Stimulated activated CD4-positive, alpha-beta T cell treated with anti-CD3 and anti-CD28 coated beads, Interleukin-15, amount 100 ng/mL, for 24 hours (primary cell): ENCODE measurements around the gene NDUFAF3.

ENCODE experiments used
- DNase-seq: peaks from one replicate; pipeline ENCODE4 v3.0.0-alpha.2; 2020

Gene NDUFAF3

GRCh38 chr3:49019941-49020329 is 2.0 kb upstream of the NDUFAF3 start:
- DNase-seq, result no peak

GRCh38 chr3:49020330-49021212 is 1.4 kb upstream of the NDUFAF3 start:
- peak; percentile 57 for DNase-seq

- peak; percentile 100 for DNase-seq
Measured at GRCh38 chr3:49021213-49021812, 608 bp upstream of the NDUFAF3 start.

GRCh38 chr3:49022688-49023171 is 809 bp downstream of the NDUFAF3 start:
- DNase-seq, result no peak

GRCh38 chr3:49023775-49024174 is 1.9 kb downstream of the NDUFAF3 start:
- DNase-seq, result no peak

- no peak for DNase-seq
Measured at GRCh38 chr3:49024449-49024848, 2.5 kb downstream of the NDUFAF3 start.

- no peak for DNase-seq
Measured at GRCh38 chr3:49025005-49025792, 3.3 kb downstream of the NDUFAF3 start.

- DNase-seq, result no peak
Measured at GRCh38 chr3:49025793-49026520, 4.0 kb downstream of the NDUFAF3 start.

- DNase-seq, result no peak
Measured at GRCh38 chr3:49026536-49026935, 4.6 kb downstream of the NDUFAF3 start.

- DNase-seq, result no peak
Measured at GRCh38 chr3:49027634-49028033, 5.7 kb downstream of the NDUFAF3 start.

GRCh38 chr3:49028298-49028672 is 6.4 kb downstream of the NDUFAF3 start:
- DNase-seq, result no peak

GRCh38 chr3:49028673-49029562 is 7.0 kb downstream of the NDUFAF3 start, which contains the start of gene IMPDH2:
TSS of gene IMPDH2 (minus strand) at chr3:49029398. CDS start at chr3:49029350, 48 bp downstream.
- peak; percentile 93 for DNase-seq

- no peak for DNase-seq
Measured at GRCh38 chr3:49029563-49029884, 7.6 kb downstream of the NDUFAF3 start.

- no peak for DNase-seq
Measured at GRCh38 chr3:49030321-49030720, 8.4 kb downstream of the NDUFAF3 start.

- no peak for DNase-seq
Measured at GRCh38 chr3:49032646-49033304, 10.9 kb downstream of the NDUFAF3 start.

GRCh38 chr3:49034650-49035049 is 12.7 kb downstream of the NDUFAF3 start:
- DNase-seq, result no peak

- no peak for DNase-seq
Measured at GRCh38 chr3:49035281-49035680, 13.4 kb downstream of the NDUFAF3 start.

- DNase-seq, result no peak
Measured at GRCh38 chr3:49053543-49053942, 31.6 kb downstream of the NDUFAF3 start.

GRCh38 chr3:49054344-49054862 is 32.5 kb downstream of the NDUFAF3 start:
- DNase-seq, result no peak

GRCh38 chr3:49057268-49057667 is 35.3 kb downstream of the NDUFAF3 start:
- DNase-seq, result no peak

GRCh38 chr3:49058011-49058410 is 36.1 kb downstream of the NDUFAF3 start:
- DNase-seq, result no peak
